ENCODE measurements around the gene RAB11FIP3. TPM values are rescaled to one million over a fixed set of nuclear protein-coding genes. Genes with fewer than 3 reads are reported as not detected.

The RAB11FIP3 gene
- total and polyA plus RNA-seq, 2 of the 13 experiments (the other 11 are each of a cell fraction or from before 2014, with no cell fraction given), result 34.3 to 57.6 TPM

DNA sequence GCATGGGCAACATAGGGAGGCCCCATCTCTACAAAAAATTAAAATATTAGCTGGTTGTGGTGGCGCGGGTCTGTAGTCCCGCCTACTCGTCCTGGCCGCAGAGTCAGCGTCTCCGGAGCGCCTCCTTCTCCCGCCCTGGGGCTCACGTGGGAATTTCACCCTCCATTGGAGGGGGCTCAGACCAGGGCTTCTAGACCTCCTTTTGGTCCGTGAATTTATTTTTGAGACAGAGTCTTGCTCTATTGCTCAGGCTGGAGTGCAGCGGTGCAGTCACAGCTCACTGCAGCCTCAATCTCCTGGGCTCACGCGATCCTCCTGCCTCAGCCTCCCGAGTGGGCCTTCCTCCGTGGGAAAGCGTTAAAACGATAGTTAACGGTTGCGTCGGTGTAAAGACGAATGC lies 28.8 kb upstream of the RAB11FIP3 start (continued):
- TF ChIP-seq PAX8 (CRISPR knock-in tag; IDR thresholded peaks at IDR 0.05; ENCODE audit: borderline replicate concordance), result no peak
- no peak for TF ChIP-seq KLF13 (CRISPR knock-in tag; IDR thresholded peaks at IDR 0.05)
- no peak for TF ChIP-seq ZSCAN20 (CRISPR knock-in tag; IDR thresholded peaks at IDR 0.05; ENCODE audit: borderline replicate concordance)
- no peak for TF ChIP-seq PHB2 (IDR thresholded peaks at IDR 0.05; ENCODE audit: partially characterized antibody)
- no peak for TF ChIP-seq RFX3 (CRISPR knock-in tag; IDR thresholded peaks at IDR 0.05)
- TF ChIP-seq, protein P1, sequence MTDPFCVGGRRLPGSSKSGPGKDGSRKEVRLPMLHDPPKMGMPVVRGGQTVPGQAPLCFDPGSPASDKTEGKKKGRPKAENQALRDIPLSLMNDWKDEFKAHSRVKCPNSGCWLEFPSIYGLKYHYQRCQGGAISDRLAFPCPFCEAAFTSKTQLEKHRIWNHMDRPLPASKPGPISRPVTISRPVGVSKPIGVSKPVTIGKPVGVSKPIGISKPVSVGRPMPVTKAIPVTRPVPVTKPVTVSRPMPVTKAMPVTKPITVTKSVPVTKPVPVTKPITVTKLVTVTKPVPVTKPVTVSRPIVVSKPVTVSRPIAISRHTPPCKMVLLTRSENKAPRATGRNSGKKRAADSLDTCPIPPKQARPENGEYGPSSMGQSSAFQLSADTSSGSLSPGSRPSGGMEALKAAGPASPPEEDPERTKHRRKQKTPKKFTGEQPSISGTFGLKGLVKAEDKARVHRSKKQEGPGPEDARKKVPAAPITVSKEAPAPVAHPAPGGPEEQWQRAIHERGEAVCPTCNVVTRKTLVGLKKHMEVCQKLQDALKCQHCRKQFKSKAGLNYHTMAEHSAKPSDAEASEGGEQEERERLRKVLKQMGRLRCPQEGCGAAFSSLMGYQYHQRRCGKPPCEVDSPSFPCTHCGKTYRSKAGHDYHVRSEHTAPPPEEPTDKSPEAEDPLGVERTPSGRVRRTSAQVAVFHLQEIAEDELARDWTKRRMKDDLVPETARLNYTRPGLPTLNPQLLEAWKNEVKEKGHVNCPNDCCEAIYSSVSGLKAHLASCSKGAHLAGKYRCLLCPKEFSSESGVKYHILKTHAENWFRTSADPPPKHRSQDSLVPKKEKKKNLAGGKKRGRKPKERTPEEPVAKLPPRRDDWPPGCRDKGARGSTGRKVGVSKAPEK (CRISPR knock-in tag; IDR thresholded peaks at IDR 0.05; ENCODE audit: borderline replicate concordance), result 0 out of 2 replicates have a peak, but pooled peaks have one; percentile 49
- peak; percentile 46; the same call in 1 of the 2 replicates for TF ChIP-seq DMAP1 (CRISPR knock-in tag; IDR thresholded peaks at IDR 0.05)
- TF ChIP-seq SP1 (IDR thresholded peaks at IDR 0.05), result no peak
- TF ChIP-seq SP1 (CRISPR knock-in tag; IDR thresholded peaks at IDR 0.05), result peak; percentile 34; the same call in 1 of the 2 replicates
- TF ChIP-seq XRCC5 (optimal IDR thresholded peaks at IDR 0.05; ENCODE audit: low read length), result peak; percentile 56
- TF ChIP-seq, protein P2, sequence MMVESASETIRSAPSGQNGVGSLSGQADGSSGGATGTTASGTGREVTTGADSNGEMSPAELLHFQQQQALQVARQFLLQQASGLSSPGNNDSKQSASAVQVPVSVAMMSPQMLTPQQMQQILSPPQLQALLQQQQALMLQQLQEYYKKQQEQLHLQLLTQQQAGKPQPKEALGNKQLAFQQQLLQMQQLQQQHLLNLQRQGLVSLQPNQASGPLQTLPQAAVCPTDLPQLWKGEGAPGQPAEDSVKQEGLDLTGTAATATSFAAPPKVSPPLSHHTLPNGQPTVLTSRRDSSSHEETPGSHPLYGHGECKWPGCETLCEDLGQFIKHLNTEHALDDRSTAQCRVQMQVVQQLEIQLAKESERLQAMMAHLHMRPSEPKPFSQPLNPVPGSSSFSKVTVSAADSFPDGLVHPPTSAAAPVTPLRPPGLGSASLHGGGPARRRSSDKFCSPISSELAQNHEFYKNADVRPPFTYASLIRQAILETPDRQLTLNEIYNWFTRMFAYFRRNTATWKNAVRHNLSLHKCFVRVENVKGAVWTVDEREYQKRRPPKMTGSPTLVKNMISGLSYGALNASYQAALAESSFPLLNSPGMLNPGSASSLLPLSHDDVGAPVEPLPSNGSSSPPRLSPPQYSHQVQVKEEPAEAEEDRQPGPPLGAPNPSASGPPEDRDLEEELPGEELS (CRISPR knock-in tag; IDR thresholded peaks at IDR 0.05), result no peak
- no peak for TF ChIP-seq MYNN (CRISPR knock-in tag; IDR thresholded peaks at IDR 0.05; ENCODE audit: low read depth)
- no peak for TF ChIP-seq NFRKB (IDR thresholded peaks at IDR 0.05)
- no peak for TF ChIP-seq ZSCAN22 (CRISPR knock-in tag; IDR thresholded peaks at IDR 0.05)
- TF ChIP-seq STAG1 (CRISPR knock-in tag; IDR thresholded peaks at IDR 0.05), result no peak
- no peak for TF ChIP-seq DR1 (CRISPR knock-in tag; IDR thresholded peaks at IDR 0.05)
- no peak for TF ChIP-seq AKAP8 (CRISPR knock-in tag; IDR thresholded peaks at IDR 0.05)
- TF ChIP-seq, protein P3, sequence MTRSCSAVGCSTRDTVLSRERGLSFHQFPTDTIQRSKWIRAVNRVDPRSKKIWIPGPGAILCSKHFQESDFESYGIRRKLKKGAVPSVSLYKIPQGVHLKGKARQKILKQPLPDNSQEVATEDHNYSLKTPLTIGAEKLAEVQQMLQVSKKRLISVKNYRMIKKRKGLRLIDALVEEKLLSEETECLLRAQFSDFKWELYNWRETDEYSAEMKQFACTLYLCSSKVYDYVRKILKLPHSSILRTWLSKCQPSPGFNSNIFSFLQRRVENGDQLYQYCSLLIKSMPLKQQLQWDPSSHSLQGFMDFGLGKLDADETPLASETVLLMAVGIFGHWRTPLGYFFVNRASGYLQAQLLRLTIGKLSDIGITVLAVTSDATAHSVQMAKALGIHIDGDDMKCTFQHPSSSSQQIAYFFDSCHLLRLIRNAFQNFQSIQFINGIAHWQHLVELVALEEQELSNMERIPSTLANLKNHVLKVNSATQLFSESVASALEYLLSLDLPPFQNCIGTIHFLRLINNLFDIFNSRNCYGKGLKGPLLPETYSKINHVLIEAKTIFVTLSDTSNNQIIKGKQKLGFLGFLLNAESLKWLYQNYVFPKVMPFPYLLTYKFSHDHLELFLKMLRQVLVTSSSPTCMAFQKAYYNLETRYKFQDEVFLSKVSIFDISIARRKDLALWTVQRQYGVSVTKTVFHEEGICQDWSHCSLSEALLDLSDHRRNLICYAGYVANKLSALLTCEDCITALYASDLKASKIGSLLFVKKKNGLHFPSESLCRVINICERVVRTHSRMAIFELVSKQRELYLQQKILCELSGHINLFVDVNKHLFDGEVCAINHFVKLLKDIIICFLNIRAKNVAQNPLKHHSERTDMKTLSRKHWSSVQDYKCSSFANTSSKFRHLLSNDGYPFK (CRISPR knock-in tag; IDR thresholded peaks at IDR 0.05; ENCODE audit: borderline replicate concordance), result no peak
- no peak for TF ChIP-seq ZNF879 (CRISPR knock-in tag; IDR thresholded peaks at IDR 0.05)
- TF ChIP-seq PLRG1 (conservative IDR thresholded peaks at IDR 0.05), result no peak
